ENCODE results near the gene ZBTB49. TPM values are rescaled to one million over a fixed set of nuclear protein-coding genes. Genes with fewer than 3 reads are reported as not detected.

ZBTB49 gene
- total and polyA plus RNA-seq, 2 of the 13 experiments (the other 11 are each of a cell fraction or from before 2014, with no cell fraction given), result 3.3 to 4.3 TPM

GRCh38 chr4:4260185-4260751 is 29.8 kb upstream of the ZBTB49 start (continued):
- TF ChIP-seq ZSCAN30 (CRISPR knock-in tag; IDR thresholded peaks at IDR 0.05) (0 out of 2 replicates have a peak, but pooled peaks have one; percentile 34), MED13 (CRISPR knock-in tag; IDR thresholded peaks at IDR 0.05) (no peak), RFXANK (CRISPR knock-in tag; IDR thresholded peaks at IDR 0.05) (no peak), ZNF317 (CRISPR knock-in tag; IDR thresholded peaks at IDR 0.05) (no peak), NBN (conservative IDR thresholded peaks at IDR 0.05) (no peak), YEATS2 (CRISPR knock-in tag; IDR thresholded peaks at IDR 0.05; ENCODE audit: borderline replicate concordance) (no peak), STAG1 (CRISPR knock-in tag; IDR thresholded peaks at IDR 0.05) (peak; percentile 68), MYPOP (CRISPR knock-in tag; IDR thresholded peaks at IDR 0.05) (no peak), ZNF276 (CRISPR knock-in tag; IDR thresholded peaks at IDR 0.05; ENCODE audit: low read depth) (no peak), ZNF562 (CRISPR knock-in tag; IDR thresholded peaks at IDR 0.05; ENCODE audit: borderline replicate concordance) (no peak), SP5 (CRISPR knock-in tag; IDR thresholded peaks at IDR 0.05; ENCODE audit: borderline replicate concordance, low read depth) (no peak), ERF (CRISPR knock-in tag; IDR thresholded peaks at IDR 0.05) (no peak), ARID3A (IDR thresholded peaks at IDR 0.05; ENCODE audit: low read depth, low read length) (peak; percentile 49; the same call in 1 of the 2 replicates), SOX5 (CRISPR knock-in tag; IDR thresholded peaks at IDR 0.05; ENCODE audit: borderline replicate concordance) (0 out of 2 replicates have a peak, but pooled peaks have one; percentile 39), ZNF160 (CRISPR knock-in tag; IDR thresholded peaks at IDR 0.05) (no peak), ZNF224 (CRISPR knock-in tag; IDR thresholded peaks at IDR 0.05) (no peak), PBX2 (CRISPR knock-in tag; IDR thresholded peaks at IDR 0.05) (no peak), ZNF431 (CRISPR knock-in tag; IDR thresholded peaks at IDR 0.05; ENCODE audit: borderline replicate concordance, low read depth) (no peak), GMEB2 (CRISPR knock-in tag; IDR thresholded peaks at IDR 0.05; ENCODE audit: low read depth) (no peak), IKZF5 (CRISPR knock-in tag; IDR thresholded peaks at IDR 0.05) (no peak), ZFP90 (CRISPR knock-in tag; IDR thresholded peaks at IDR 0.05; ENCODE audit: borderline replicate concordance) (no peak), ATF7-NPFF (CRISPR knock-in tag; IDR thresholded peaks at IDR 0.05; ENCODE audit: low read depth) (no peak)
